UCSD-AML1 (cell line): ENCODE measurements around the gene PRKAR1A.
"Not testable (repeated sequence)": the region's sequence is repeated elsewhere in the genome, so short reads cannot be mapped to it uniquely, and the experiment has no call there.

ENCODE experiments used
- DNase-seq: peaks from one replicate; lab custom pipeline; 2025; ENCODE audit not compliant: unreplicated experiment; lab: John Stamatoyannopoulos, UW

PRKAR1A gene

DNA sequence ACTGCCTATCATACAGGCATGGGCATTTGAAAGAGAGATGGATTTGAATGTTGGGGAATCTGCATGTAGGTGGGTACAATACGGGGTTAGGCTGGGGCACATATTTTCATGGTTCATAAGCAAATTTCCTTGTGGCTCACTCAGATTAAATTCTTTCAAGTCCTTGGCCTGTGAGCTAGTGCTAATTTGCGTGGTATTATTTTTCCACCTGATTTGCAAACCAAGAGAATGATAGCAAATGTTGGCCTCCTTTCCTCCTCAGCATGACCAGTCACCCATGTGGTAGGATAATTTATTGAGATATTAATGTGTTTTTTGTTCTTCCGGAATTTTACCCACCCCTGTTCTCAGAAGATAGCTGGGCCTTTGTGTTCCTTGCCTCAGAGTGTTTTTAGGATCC is 66.0 kb downstream of the PRKAR1A start:
- no peak for DNase-seq

DNA sequence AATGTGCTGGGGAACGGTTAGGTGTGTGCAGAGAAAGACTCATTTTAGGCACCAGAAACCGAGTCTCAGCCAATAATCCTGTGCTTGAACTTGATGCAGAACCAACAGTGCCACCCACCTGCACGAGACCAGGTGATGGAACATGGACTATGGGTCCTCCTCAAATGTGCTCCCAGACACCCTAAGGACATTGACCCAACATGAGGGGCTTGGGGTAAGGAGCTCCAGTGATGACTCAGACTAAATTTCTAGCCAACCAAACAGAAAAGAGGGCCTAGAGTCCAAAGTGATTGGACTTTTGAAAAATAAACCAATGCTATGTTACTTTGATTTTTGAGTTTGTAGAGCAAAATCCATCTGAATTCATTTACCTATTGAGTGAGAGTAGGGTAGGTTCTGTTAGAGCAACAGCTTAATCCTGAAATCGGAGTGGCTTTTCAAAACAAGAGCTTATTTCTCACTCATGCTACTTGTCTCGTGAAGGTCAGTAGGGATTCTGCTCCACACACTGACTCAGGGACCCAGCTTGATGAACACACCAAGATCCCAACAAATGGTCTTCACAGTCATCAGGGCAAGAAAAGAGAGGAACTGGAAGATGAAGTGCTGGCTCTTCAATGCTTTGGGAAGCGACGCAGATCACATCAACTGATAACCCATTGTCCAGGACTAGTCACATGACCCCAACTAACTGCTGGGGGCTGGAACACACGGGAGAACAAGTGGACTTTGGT is 67.1 kb downstream of the PRKAR1A start:
- DNase-seq, result no peak

DNA sequence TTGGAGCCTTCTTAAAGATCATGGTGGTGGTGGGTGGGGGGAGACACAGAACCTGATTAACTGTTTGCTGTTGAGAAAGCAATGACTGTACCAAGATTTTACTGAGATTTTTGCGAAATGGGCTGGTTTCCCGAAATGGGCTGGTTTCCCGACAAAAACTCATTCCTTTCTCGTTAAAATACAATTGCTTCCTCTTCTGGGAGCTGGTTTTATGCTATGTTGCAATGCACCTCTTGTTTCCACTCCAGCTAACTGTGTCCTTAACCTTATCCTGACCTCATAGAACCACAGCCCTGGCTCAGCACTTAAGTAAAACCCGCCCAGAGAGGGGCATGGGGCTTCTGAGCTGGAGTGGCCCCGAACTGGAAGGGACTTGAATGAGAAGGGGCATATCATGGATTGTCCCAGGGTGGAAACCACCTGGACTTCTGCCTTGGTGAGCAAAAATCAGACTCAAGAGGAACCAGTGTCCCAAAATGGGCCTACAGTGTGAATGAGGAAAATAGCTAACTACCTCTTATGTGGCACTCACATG is 68.1 kb downstream of the PRKAR1A start:
- DNase-seq, result no peak

DNA sequence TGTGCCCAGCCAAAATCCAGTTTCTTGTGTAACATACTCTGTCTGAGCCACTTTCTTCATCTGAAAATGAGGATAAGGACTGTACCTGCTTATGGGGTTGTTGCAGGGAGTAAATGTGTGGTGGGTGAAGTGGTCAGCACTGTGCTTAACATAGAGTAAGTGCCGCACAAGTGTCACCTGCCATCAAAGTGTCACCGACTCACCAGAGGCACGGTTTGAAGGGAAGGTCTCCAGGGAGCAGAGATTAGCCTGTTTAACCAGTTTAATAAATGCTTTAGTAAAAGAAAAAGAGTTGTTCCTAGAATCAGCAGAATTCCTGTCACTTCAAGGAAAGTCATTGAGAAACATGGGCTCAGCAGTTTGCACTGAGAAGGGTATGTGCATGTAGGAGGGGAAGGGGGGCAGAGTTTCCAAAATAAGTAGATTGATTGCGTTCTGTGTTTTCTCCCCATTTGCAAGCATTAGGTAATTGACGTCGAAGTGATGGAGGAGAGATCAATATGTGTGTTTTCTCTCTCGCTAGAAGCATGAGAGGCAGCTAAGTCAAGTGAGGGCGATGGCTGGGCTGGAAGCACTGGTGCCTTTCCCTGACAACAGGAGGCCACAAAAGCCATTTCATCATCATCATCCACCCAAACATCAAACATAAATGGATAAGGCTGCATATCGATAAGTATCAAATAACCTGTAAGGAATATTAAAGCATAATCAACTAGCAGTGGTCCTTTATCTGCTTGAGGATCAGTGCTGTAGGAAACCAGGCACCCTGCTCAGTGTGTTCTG is 69.8 kb downstream of the PRKAR1A start:
- no peak for DNase-seq

DNA sequence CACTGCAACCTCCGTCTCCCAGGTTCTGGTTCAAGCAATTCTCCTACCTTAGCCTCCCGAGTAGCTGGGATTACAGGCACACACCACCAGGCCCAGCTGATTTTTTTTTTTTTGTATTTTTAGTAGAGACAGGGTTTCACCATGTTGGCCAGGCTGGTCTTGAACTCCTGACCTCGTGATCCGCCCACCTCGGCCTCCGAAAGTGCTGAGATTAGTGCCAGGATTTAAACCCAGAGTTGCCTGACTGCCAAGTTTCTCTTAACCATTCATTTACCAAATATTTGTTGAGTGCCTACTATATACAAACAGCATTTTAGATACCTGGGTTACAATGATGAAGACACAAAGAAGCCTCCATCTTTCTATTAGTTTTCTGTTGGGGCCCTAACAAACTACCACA is 70.6 kb downstream of the PRKAR1A start:
- not testable (repeated sequence) for DNase-seq

DNA sequence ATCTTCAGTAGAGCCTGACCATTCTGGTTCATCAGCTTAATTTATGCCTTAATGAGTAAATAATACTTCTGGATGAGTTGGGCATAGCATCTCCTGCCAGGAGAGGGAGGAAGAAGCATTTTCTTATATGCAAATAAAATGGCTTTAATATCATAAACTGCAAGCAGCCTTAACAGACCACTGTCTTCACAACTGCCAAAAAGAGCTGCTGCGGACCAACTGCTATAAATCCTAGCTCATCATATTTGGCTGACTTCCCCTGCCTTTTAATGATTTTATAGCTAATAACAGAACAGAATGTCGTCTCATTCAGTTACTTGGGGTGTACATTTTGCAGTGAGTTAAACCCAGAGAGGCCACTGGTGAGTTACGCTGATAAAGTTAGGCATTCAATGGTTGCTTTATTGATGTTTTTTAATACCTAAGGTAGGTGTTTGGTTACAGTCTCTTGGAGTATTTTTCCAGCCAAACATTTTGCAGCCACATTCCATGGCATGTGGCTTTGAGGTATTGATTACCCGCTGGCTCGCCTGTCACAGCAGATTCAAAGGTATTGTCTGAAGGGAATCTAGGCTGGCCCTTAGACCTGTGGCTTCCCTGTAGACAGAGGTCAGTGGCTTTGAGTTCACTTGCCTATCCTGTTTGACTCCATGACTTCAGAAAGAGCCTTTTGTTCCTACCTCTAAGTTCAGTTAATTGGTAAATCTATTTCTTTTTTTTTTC is 72.5 kb downstream of the PRKAR1A start:
- no peak for DNase-seq

DNA sequence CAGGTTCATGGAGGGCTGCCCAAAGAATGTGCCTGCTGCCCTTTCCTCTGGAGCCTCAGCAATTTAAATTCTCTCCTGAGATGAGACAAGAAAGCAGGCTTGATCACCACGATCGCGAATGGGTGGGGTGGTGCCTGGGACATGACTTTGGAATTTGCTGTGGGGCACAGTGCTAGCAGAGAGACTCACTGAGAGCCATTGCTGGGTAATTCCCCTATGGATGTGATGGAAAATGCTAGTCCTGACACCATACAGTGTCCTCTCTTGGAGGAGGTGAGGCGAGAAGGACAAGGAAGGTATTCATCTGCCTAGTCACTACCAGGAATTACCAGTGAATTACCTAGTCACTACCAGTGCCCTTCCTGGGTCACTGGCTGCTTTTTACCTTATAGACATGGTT is 73.4 kb downstream of the PRKAR1A start:
- DNase-seq, result no peak

DNA sequence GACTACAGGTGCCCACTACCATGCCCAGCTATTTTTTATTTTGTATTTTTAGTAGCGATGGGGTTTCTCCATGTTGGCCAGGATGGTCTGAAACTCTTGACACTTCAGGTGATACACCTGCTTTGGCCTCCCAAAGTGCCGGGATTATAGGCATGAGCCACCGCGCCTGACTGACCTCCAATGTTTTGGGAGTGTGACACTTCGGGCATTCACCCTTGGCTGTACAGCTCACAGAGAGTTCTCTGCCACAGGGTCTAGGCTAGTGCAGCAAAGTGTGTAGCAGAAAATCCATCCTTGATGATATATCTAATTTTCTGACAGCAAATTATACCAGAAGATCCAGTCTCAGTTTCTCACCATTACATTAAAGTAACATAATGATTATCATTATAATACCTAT is 74.8 kb downstream of the PRKAR1A start:
- no peak for DNase-seq

DNA sequence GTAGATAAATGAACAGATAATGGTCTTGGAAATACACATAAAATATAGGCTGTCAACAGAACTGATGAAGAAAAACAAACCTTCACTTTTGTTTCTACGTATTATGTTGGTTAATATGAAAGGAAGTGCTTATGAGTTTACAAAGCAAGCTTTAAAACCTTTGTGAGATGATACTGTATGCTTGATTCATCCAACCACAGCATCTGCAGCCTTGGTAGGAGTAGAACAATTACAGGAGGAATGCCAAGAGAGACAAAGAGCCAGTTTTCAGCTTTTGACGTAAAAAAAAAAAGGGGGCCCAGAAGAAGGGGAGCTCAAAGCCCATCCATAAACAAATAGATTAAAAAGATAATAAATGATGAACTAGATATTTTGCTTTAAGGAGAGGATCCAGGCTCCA is 75.6 kb downstream of the PRKAR1A start:
- no peak for DNase-seq

DNA sequence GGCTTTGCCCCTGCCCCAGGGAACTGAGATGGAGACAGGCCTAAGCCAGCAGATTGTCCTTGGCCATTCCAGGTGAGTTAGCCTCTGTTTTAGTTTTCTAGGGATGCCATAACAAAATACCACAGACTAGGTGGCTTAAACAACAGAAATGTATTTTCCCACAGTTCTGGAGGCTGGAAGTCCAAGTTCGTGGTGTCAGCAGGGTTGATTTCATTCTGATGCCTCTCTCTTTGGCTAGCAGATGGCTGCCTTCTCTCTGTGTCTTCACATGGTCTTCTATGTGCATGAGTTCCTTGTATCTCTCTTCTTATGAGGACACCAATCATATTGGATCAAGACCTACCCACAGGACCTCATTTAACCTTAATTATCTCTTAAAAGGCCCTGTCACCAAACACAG is 76.1 kb downstream of the PRKAR1A start:
- DNase-seq, result no peak

DNA sequence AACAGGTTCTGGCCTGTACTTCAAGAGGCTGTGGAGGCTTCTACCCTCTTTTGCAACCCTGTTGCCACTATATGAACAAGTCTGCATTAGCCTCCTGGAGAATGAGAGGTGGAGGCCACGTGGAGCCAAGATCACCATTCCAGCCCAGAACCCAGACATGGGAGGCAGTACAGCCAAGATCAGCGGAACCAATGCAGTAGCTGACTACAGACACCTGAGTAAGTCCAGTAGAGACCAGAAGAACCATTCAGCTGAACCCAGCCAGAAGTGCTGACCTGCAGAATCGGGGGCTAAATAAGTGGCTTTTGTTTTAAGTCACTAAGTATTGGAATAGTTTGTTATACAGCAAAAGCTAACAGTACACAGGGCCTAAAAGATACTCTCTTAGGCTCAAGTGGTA is 76.9 kb downstream of the PRKAR1A start:
- DNase-seq, result no peak

DNA sequence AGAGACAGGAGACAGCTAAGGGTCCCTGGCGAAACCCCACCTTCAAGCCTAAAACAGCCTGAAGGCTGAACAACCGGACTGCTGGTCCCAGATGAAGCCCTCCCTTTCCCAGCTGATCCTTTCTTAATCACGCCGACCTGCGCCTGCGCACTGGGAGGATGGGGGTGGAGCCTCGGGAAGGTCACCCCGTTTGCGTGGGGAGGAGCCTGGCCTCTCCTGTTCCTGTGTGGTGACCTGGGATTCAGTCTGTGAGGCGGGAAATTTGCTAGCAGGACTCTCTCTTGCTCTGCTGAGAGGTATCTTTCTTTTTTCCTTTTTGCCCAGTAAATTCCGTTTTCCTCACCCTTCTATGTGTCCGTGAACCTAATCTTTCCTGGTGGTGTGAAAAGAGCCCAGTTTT is 79.4 kb downstream of the PRKAR1A start:
- DNase-seq, result no peak

DNA sequence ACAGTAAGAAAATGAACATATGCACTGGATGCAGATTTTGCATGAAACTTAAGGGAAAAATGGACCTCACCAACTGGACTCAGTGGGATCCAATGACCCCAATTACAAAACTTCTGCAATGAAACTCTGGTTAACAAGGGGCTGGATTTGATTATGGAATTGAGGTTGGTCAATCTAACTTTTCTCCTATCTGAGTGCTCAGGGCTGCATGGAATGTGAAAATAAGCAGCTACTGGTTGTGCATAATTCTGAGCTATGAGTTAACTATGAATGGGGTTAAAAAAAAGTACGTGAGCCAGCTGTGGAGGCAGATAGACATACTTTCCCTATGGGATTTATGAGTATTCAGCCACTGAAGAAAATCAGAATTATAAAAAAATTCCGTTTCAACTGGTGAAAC is 79.8 kb downstream of the PRKAR1A start:
- no peak for DNase-seq

DNA sequence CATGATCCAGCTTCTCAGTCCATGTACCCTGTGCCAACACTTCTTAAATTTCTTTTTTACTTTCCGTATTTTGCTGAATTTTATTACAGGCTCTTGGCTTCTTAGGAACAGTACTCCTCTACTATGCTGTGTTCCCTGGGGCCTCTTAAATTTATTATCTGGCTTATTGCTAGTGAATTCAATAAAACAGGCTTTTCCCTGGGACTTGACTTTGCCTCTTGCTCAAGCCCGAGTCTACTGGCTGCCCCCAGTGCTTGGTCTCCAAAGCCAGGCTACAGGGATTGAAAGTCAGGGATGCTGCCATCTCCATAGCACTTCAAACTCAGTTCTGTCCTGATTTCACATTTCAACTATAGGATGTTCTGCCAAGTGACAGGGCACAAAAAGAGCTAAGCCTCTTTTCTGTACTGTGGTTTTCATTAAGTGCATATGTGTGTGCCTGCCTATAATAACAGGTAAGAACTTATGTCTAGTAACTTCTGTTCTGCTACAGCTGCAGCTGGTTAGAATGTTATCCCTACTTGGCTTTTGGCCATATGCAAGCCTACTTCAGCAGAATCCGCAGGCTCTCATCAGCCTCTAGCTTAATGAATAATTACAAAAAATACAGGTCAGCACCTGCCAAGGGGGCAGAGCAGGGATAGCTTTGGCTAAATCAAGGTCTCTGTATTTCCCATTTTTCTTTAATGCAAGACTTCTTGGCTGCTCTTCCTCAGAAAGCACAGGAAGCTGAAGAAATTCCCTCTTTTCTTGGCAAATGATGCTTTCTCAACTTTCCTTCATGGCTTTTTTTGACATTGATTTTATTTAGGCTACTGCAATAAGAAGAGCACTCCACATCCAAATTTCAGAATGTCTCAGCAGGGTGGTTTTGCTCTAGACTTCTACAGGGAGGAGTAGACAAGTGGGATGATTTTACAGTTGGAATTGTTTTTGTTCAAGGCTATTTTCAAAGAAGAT is 80.7 kb downstream of the PRKAR1A start:
- DNase-seq, result no peak

DNA sequence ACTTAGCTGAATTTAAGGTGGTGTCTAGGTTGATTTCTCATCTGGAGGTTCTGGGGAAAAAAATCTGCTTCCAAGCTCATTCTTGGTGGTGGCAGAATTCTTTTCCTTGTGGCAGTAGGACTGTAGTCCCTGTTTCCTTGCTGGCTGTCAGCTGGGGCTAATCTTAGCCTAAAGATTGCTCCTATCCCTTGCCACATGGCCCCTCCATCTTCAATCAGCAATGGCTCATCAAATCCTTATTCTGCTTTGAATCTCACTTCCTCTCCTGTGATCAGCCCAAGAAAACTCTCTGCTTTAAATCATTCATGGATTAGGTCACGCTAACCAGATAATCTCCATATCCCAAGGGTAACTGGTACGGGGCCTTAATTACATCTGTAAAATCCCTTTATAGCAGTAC is 82.3 kb downstream of the PRKAR1A start:
- no peak for DNase-seq

DNA sequence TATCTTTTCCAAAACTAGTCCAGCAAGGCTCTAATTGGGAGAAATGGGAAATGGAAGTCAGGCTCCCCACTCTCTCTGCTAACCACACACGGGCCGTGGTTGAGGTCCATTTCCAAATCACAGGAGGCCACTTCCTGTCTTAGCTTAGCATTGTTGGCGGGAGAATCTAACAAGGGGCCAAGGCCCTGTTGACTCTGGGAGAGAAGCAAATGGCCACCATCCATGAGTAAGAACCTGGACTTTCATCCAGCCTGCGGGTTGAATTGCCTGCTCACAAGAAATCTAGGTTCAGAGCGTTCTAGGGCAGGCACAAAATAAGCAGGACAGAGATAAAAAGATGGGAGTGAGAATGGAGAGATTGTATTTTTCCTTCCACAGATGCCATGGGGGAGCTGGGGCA is 83.3 kb downstream of the PRKAR1A start:
- no peak for DNase-seq

DNA sequence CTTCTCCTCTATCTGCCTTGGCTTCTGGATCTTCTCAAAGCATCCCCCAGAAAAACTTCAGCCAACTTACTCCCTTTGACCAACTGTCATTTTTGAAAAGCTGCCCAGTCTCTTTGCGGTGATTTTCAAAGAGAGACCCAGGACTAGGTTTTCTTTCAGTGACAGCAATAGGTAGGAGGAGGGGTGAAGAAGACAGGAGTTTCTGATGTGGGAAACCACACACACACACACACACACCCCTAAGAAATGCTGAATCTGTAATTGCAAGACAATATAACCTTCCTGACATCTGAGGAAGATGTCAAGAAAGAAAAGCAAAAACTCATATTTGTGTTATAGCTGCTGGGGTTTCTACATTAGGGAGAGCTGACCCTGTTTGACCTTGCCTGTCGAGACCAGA is 83.8 kb downstream of the PRKAR1A start:
- no peak for DNase-seq

DNA sequence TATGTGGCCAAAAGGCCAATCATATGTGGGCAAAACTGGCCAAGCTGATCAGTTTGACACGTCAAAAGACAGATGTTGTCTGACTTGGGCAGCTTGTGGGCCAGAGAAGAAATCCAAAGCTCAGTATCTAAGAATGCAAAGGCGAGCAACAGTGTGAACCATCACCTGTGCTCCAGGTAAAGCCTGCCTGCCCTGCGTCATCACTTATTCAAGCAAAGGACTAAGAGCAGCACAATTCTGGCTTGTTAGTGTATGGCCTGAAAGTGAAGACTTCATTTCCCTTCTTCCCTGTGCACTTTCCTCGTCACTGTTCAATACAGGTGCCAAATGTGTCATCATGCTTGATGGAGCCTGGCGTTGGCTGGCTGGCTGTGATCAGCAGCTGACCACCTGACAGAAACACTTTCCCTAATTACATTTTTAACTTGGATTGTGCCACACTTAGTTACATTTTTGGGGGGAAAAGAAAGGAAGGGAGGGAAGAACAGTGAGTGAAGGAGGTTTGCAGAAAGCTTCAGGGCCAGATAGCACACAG is 84.2 kb downstream of the PRKAR1A start:
- DNase-seq, result no peak

DNA sequence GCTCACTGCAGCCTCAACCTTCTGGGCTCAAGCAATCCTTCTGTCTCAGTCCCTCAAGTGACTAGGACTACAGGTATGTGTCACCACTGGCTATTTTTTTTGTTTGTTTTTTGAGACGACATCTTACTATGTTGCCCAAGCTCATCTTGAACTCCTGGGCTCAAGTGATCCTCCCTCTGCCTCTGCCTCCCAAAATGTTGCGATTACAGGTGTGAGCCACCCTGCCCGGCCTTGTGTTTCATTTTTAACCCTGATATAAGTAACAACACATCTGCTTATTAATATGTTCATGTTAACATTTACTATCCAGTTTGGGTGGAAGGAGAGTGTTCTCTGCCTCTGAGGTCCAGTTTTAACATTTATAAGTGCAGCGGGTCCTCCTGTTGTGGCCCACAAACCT is 85.8 kb downstream of the PRKAR1A start:
- DNase-seq, result no peak

DNA sequence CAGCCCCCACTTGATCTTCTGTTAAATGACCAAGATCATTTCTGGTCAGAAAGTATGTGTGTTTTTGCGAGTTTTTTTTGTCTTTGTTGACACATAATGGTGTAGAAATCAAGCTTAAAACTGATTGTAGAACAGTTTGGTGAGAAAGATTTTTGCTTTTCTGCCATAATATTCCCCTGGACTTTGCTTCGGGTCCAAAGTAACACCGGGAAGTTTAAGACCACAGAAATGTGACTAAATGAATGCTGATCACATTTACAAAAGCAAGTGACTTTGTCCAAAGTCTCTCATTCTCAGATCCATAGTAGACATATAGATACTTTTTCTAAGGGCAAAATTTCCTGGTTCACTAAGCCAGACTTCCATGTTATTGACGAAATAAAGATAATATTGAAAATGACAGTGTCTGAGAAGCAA is 86.3 kb downstream of the PRKAR1A start:
- DNase-seq, result no peak
